IMR-90 (cell line): ENCODE data around the gene ARHGEF12. TPM values are rescaled to one million over a fixed set of nuclear protein-coding genes. Genes with fewer than 3 reads are reported as not detected.

Experiments used
- ATAC-seq: fragments of 200-7000 bp; cut with Tn5 transposase; 2 replicates; pipeline ENCODE4 v1.9.1; 2020; ENCODE audit warnings: low read depth, mild to moderate bottlenecking, moderate library complexity
- BruUV-seq: library from RNA; stranded (reverse); fragments of 400-500 nt; replicated peaks from 2 replicates; lab custom pipeline; 2021; lab: Mats Ljungman, UMichigan
- CTCF ChIA-PET: fragments of 300-600 bp; formaldehyde crosslinking; extraction: SDS; loops from one replicate; lab custom pipeline; 2021; ENCODE audit warnings: antibody characterized with exemption; lab: Yijun Ruan, JAX
- POLR2A ChIA-PET: fragments of 300-600 bp; sonication (Branson Sonifier 250); formaldehyde crosslinking; loops from one replicate; lab custom pipeline; 2022; ENCODE audit warnings: antibody characterized with exemption; ENCODE audit not compliant: unreplicated experiment; lab: Charles Lee
- DNase-seq: peaks from one replicate; pipeline ENCODE4 v3.0.0; 2013
- H2AFZ ChIP-seq: replicated peaks from 2 replicates; pipeline ENCODE3; 2013; ENCODE audit warnings: low read length, mild to moderate bottlenecking; ENCODE audit not compliant: poor library complexity
- H2AK5ac ChIP-seq: 2 replicates; pipeline ENCODE4 v1.6.1; 2013; ENCODE audit warnings: low read depth, low read length, inconsistent platforms
- H2AK9ac ChIP-seq: replicated peaks from 2 replicates; pipeline ENCODE3; 2013; ENCODE audit warnings: mild to moderate bottlenecking, low read depth, low read length, moderate library complexity; ENCODE audit not compliant: poor library complexity
- H2BK120ac ChIP-seq: 2 replicates; pipeline ENCODE4 v1.6.1; 2013; ENCODE audit warnings: low read depth, low read length, inconsistent platforms
- H2BK15ac ChIP-seq: 3 replicates; pipeline ENCODE4 v1.6.1; 2013; ENCODE audit warnings: low read depth, low read length, inconsistent platforms
- H2BK20ac ChIP-seq: 2 replicates; pipeline ENCODE4 v1.6.1; 2013; ENCODE audit warnings: low read depth, mild to moderate bottlenecking, inconsistent platforms, low read length, moderate library complexity
- H2BK5ac ChIP-seq: 2 replicates; pipeline ENCODE4 v1.6.1; 2013; ENCODE audit warnings: mild to moderate bottlenecking, low read depth, low read length, inconsistent platforms; ENCODE audit not compliant: poor library complexity, severe bottlenecking
- H3K14ac ChIP-seq: replicated peaks from 2 replicates; pipeline ENCODE4 v1.6.1; 2013; ENCODE audit warnings: low read depth, low read length, inconsistent platforms
- H3K18ac ChIP-seq: 2 replicates; pipeline ENCODE4 v1.6.1; 2013; ENCODE audit warnings: low read depth, low read length, control low read depth
- H3K23ac ChIP-seq: 2 replicates; pipeline ENCODE4 v1.6.1; 2013; ENCODE audit warnings: low read depth, low read length, inconsistent platforms
- H3K27ac ChIP-seq: 2 replicates; pipeline ENCODE4 v1.5.1; 2013; ENCODE audit warnings: mild to moderate bottlenecking, control low read depth, low read length; ENCODE audit not compliant: insufficient read depth
- H3K27me3 ChIP-seq: 2 replicates; pipeline ENCODE4 v1.6.1; 2013; ENCODE audit warnings: low read length; ENCODE audit not compliant: control insufficient read depth, insufficient read depth
- H3K36me3 ChIP-seq: 2 replicates; pipeline ENCODE4 v1.6.1; 2013; ENCODE audit warnings: low read length, mixed read lengths; ENCODE audit not compliant: control insufficient read depth, insufficient read depth
- H3K4ac ChIP-seq: 2 replicates; pipeline ENCODE4 v1.6.1; 2013; ENCODE audit warnings: low read depth, low read length, inconsistent platforms
- H3K4me1 ChIP-seq: 2 replicates; pipeline ENCODE4 v1.6.1; 2013; ENCODE audit warnings: low read length, mixed read lengths; ENCODE audit not compliant: control insufficient read depth, insufficient read depth
- H3K4me2 ChIP-seq: 2 replicates; pipeline ENCODE4 v1.6.1; 2013; ENCODE audit warnings: low read depth, mild to moderate bottlenecking, control low read depth, low read length, moderate library complexity
- H3K4me3 ChIP-seq: 2 replicates; pipeline ENCODE4 v1.5.1; 2013; ENCODE audit warnings: low read depth, mild to moderate bottlenecking, control low read depth, low read length, moderate library complexity; ENCODE audit not compliant: insufficient read depth
- H3K56ac ChIP-seq: 2 replicates; pipeline ENCODE4 v1.6.1; 2013; ENCODE audit warnings: low read length, inconsistent platforms; ENCODE audit not compliant: insufficient read depth; ENCODE audit errors: extremely low read depth
- H3K79me1 ChIP-seq, 2 experiments: 2 replicates each; pipeline ENCODE4 v1.6.1; 2013; ENCODE audit warnings: low read length in 2 of 2, inconsistent platforms in 1 of 2, low read depth in 1 of 2
- H3K9ac ChIP-seq: 2 replicates; pipeline ENCODE4 v1.6.1; 2013; ENCODE audit warnings: low read depth, low read length, control low read depth
- H3K9me1 ChIP-seq: 2 replicates; pipeline ENCODE4 v1.6.1; 2013; ENCODE audit warnings: low read length, inconsistent platforms; ENCODE audit not compliant: insufficient read depth
- H3K9me3 ChIP-seq: 2 replicates; pipeline ENCODE4 v1.6.1; 2013; ENCODE audit warnings: low read length; ENCODE audit not compliant: control insufficient read depth, insufficient read depth
- H4K20me1 ChIP-seq: 2 replicates; pipeline ENCODE4 v1.6.1; 2013; ENCODE audit warnings: low read length, inconsistent platforms; ENCODE audit not compliant: insufficient read depth
- H4K5ac ChIP-seq: 2 replicates; pipeline ENCODE4 v1.6.1; 2013; ENCODE audit warnings: mild to moderate bottlenecking, low read depth, low read length, control low read depth
- H4K8ac ChIP-seq, 2 experiments: 2 replicates each; pipeline ENCODE4 v1.6.1; 2013; ENCODE audit warnings: low read depth in 2 of 2, low read length in 2 of 2, control low read depth in 1 of 2, inconsistent platforms in 1 of 2
- H4K91ac ChIP-seq: 2 replicates; pipeline ENCODE4 v1.6.1; 2013; ENCODE audit warnings: low read depth, low read length, inconsistent platforms; ENCODE audit not compliant: insufficient read depth
- MAFK ChIP-seq: IDR thresholded peaks from 2 replicates; pipeline ENCODE4 v1.6.1; 2012; ENCODE audit warnings: low read depth, low read length, improper control_type of control experiment
- WGBS, 2 experiments: methylation state at CpG; one replicate each; pipeline versions ENCODE4 v1.1.5 to v1.1.7; 2013; ENCODE audit warnings: missing lambda C conversion rate in 2 of 2; ENCODE audit not compliant: insufficient read length in 1 of 2; ENCODE audit errors: extremely low coverage in 2 of 2; 5-methylcytosine and 5-hydroxymethylcytosine counted together
- dilution Hi-C: fragments of 300-500 bp; cut with HindIII; formaldehyde crosslinking; loops from one replicate; pipeline ENCODE4 v1.14.3; 2018; ENCODE audit warnings: low sequenced_read_pairs; ENCODE audit not compliant: unreplicated experiment
- in situ Hi-C: fragments of 300-500 bp; cut with MboI; formaldehyde crosslinking; loops from 3 replicates; pipeline ENCODE4 v1.14.3; 2019; ENCODE audit warnings: low sequenced_read_pairs, inconsistent platforms, mixed read lengths
- intact Hi-C: fragments of 100-400 bp; cut with micrococcal nuclease; formaldehyde crosslinking; loops from 2 replicates; pipeline ENCODE4 v1.10.0; 2022
- polyA plus RNA-seq, 3 experiments: library from polyadenylated mRNA; depleted of rRNA; stranded (reverse); fragments of >200 nt; gene quantifications; 2 replicates each; pipeline ENCODE4 v1.2.3, GENCODE V29; 2012; ENCODE audit warnings: low replicate concordance in 1 of 3
- total RNA-seq: library from RNA; depleted of rRNA; stranded (reverse); fragments of >200 nt; gene quantifications from 2 replicates; pipeline ENCODE4 v1.2.3, GENCODE V29; 2012

ARHGEF12 gene
- total and polyA plus RNA-seq, 2 of the 4 experiments (the other 2 are of a cell fraction): 25.5 to 115 TPM

- no CpG with 5 or more reads among the region's 7 CpGs for WGBS, 2 experiments
- H4K5ac ChIP-seq: peak overlapping the region; percentile 0; the same call in 1 of the 2 replicates
- H3K4ac ChIP-seq: peak overlapping the region; percentile 83
- no peak overlapping the region for H3K4me3 ChIP-seq
- dilution Hi-C loops: no loop called here
- intact Hi-C loops: loop anchor here (2.0 to 10.0 kb wide), 3 partner anchors 29 to 1989 kb away; no protein-coding TSS in a partner anchor
- CTCF ChIA-PET: interaction anchor here (1.4 to 1.8 kb wide), 3 partner anchors 10 to 167 kb away, joined by 4 to 7 read pairs (median 5); no protein-coding TSS in a partner anchor
- BruUV-seq: no TSS peak
- DNase-seq (peak; percentile 23), ATAC-seq (peak; percentile 50)
- peak overlapping the region; percentile 81 for H3K14ac ChIP-seq
- peak overlapping the region; percentile 37 to 81; a peak in 3 of 4 replicates for H4K8ac ChIP-seq
- H2AK5ac ChIP-seq: peak overlapping the region; percentile 74; the same call in 1 of the 2 replicates
- peaks cover 8% of the 10 kb centered on the region; the same call in 1 of the 2 replicates for H3K9me1 ChIP-seq
- peak overlapping the region; percentile 29 for H3K56ac ChIP-seq
- no peaks in the 10 kb centered on the region for H3K27me3 ChIP-seq
- peak overlapping the region; percentile 85 for H2BK120ac ChIP-seq
- peak overlapping the region; percentile 62 for H2BK5ac ChIP-seq
- peak overlapping the region; percentile 7; the same call in 1 of the 2 replicates for H3K9ac ChIP-seq
- TF ChIP-seq MAFK: no peak
- peak overlapping the region; percentile 29 for H2AK9ac ChIP-seq
- peak overlapping the region; percentile 66 for H3K18ac ChIP-seq
- H2AFZ ChIP-seq: peak overlapping the region; percentile 87
- POLR2A ChIA-PET: interaction anchor here (0.6 kb wide), 1 partner anchor 253 kb away, joined by 4 read pairs; no protein-coding TSS in a partner anchor
- H4K91ac ChIP-seq: peak overlapping the region; percentile 87
- H4K20me1 ChIP-seq: no peaks in the 10 kb centered on the region
- no peaks in the 10 kb centered on the region for H3K79me1 ChIP-seq
- in situ Hi-C loops: no loop called here
- peak overlapping the region; percentile 87 for H3K27ac ChIP-seq
- H3K4me2 ChIP-seq: peak overlapping the region; percentile 16; the same call in 1 of the 2 replicates
- no peaks in the 10 kb centered on the region for H3K9me3 ChIP-seq
- H2BK15ac ChIP-seq: peak overlapping the region; percentile 56; the same call in 2 of the 3 replicates
- H3K36me3 ChIP-seq: no peaks in the 10 kb centered on the region
- H3K4me1 ChIP-seq: peaks cover 13% of the 10 kb centered on the region; the same call in 1 of the 2 replicates
- peak overlapping the region; percentile 75 for H2BK20ac ChIP-seq
- peak overlapping the region; percentile 84 for H3K23ac ChIP-seq
These were observed 181.6 kb downstream of the ARHGEF12 start for GRCh38 chr11:120517801-120518291.
